Panc1 (cell line): Measurements from ENCODE around the gene SEMG2.

Source experiments
- POLR2AphosphoS5 ChIP-seq: IDR thresholded peaks from 2 replicates; pipeline ENCODE4 v1.6.1; 2012; ENCODE audit warnings: mild to moderate bottlenecking, low read depth, low read length, moderate library complexity
- SIN3A ChIP-seq: IDR thresholded peaks from 2 replicates; pipeline ENCODE4 v1.6.1; 2012; ENCODE audit warnings: low read depth, mild to moderate bottlenecking, low read length, moderate library complexity, borderline replicate concordance; ENCODE audit not compliant: insufficient read depth
- TCF7L2 ChIP-seq: IDR thresholded peaks from 2 replicates; pipeline ENCODE4 v1.6.1; 2011; ENCODE audit warnings: mild to moderate bottlenecking, low read depth, low read length, inconsistent platforms
- TF ChIP-seq, protein P1 (sequence below): fragments of 450-650 bp; IDR thresholded peaks from 2 replicates; pipeline ENCODE4 v1.5.1; 2017; ENCODE audit warnings: mild to moderate bottlenecking
- TF ChIP-seq, protein P2 (sequence below), 2 experiments: IDR thresholded peaks; 2 replicates each; pipeline ENCODE4 v1.6.1; 2011 to 2012; ENCODE audit warnings: low read depth in 2 of 2, control low read depth in 1 of 2, low read length in 1 of 2, mild to moderate bottlenecking in 1 of 2, moderate library complexity in 1 of 2; ENCODE audit not compliant: insufficient read depth in 1 of 2

DNA sequence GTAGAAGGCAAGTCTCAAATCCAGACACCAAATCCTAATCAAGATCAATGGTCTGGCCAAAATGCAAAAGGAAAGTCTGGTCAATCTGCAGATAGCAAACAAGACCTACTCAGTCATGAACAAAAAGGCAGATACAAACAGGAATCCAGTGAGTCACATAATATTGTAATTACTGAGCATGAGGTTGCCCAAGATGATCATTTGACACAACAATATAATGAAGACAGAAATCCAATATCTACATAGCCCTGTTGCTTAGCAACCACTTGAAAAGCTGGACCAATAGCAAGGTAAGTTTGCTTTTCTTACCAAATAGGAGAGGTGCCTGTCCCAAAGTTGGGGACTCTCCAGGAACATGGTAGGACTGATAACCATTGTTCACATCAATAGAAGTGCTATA lies 2.0 kb downstream of the SEMG2 start:
- TF ChIP-seq, protein P1, sequence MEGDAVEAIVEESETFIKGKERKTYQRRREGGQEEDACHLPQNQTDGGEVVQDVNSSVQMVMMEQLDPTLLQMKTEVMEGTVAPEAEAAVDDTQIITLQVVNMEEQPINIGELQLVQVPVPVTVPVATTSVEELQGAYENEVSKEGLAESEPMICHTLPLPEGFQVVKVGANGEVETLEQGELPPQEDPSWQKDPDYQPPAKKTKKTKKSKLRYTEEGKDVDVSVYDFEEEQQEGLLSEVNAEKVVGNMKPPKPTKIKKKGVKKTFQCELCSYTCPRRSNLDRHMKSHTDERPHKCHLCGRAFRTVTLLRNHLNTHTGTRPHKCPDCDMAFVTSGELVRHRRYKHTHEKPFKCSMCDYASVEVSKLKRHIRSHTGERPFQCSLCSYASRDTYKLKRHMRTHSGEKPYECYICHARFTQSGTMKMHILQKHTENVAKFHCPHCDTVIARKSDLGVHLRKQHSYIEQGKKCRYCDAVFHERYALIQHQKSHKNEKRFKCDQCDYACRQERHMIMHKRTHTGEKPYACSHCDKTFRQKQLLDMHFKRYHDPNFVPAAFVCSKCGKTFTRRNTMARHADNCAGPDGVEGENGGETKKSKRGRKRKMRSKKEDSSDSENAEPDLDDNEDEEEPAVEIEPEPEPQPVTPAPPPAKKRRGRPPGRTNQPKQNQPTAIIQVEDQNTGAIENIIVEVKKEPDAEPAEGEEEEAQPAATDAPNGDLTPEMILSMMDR: no peak
- TF ChIP-seq SIN3A (no peak), POLR2AphosphoS5 (no peak), TCF7L2 (no peak)
- TF ChIP-seq, protein P2, sequence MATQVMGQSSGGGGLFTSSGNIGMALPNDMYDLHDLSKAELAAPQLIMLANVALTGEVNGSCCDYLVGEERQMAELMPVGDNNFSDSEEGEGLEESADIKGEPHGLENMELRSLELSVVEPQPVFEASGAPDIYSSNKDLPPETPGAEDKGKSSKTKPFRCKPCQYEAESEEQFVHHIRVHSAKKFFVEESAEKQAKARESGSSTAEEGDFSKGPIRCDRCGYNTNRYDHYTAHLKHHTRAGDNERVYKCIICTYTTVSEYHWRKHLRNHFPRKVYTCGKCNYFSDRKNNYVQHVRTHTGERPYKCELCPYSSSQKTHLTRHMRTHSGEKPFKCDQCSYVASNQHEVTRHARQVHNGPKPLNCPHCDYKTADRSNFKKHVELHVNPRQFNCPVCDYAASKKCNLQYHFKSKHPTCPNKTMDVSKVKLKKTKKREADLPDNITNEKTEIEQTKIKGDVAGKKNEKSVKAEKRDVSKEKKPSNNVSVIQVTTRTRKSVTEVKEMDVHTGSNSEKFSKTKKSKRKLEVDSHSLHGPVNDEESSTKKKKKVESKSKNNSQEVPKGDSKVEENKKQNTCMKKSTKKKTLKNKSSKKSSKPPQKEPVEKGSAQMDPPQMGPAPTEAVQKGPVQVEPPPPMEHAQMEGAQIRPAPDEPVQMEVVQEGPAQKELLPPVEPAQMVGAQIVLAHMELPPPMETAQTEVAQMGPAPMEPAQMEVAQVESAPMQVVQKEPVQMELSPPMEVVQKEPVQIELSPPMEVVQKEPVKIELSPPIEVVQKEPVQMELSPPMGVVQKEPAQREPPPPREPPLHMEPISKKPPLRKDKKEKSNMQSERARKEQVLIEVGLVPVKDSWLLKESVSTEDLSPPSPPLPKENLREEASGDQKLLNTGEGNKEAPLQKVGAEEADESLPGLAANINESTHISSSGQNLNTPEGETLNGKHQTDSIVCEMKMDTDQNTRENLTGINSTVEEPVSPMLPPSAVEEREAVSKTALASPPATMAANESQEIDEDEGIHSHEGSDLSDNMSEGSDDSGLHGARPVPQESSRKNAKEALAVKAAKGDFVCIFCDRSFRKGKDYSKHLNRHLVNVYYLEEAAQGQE (IDR thresholded peaks at IDR 0.05; ENCODE audit: insufficient read depth in 1 of 2, low read depth in 2 of 2, low read length in 1 of 2): no peak
